ENCODE data around the gene SLC2A6. TPM values are rescaled to one million over a fixed set of nuclear protein-coding genes. Genes with fewer than 3 reads are reported as not detected.

Gene SLC2A6
- total RNA-seq, 2 experiments from 2014 or later = 5.4 to 6.7 TPM

- peak; percentile 14 for TF ChIP-seq CTCF (IDR thresholded peaks at IDR 0.05)
- no peaks in the 10 kb centered on the region for H3K9me3 Mint-ChIP-seq
- ChIA-PET POLR2A (interaction anchor here (0.6 to 1.2 kb wide), 2 partner anchors 38 to 59 kb away, joined by 3 read pairs; partner anchors contain the start of gene CACFD1), CTCF (interaction anchor here (1.0 kb wide), 1 partner anchor 50 kb away, joined by 4 read pairs; no protein-coding TSS in a partner anchor)
- peak within 1 kb of the TSS; percentile 3 for H3K4me3 Mint-ChIP-seq
- H3K4me1 Mint-ChIP-seq (ENCODE audit: low read depth) = peaks cover 35% of the 10 kb centered on the region
- intact Hi-C loops (cut with micrococcal nuclease) = no loop called here
- peaks cover 1% of the 10 kb centered on the region for H3K36me3 Mint-ChIP-seq (ENCODE audit: low read depth)
- H3K27ac Mint-ChIP-seq = peak within 1 kb of the TSS; percentile 87
- peaks cover 7% of the 10 kb centered on the region for H3K27me3 Mint-ChIP-seq
- DNase-seq = peak; percentile 92
- peak; percentile 72 for ATAC-seq
These were observed 57.0 kb downstream of the SLC2A6 start, which contains the start of gene ADAMTS13 for GRCh38 chr9:133421615-133422542. ADAMTS13 (plus strand) TSS chr9:133422367; CDS start chr9:133422444, 77 bp downstream.

Other genes with a start within 250 kb of the SLC2A6 start
- gene ABO, start 203.9 kb downstream of the SLC2A6 start, total RNA-seq = not detected
- 10 to 100 TPM; 24.9 to 28.3 TPM for gene SURF6, start 142.9 kb downstream of the SLC2A6 start, total RNA-seq
- gene MED22, start 131.0 kb downstream of the SLC2A6 start, total RNA-seq = 10 to 100 TPM; 23.4 to 29.0 TPM
- gene RPL7A, start 130.9 kb downstream of the SLC2A6 start, total RNA-seq = 1,000 to 10,000 TPM; 3,479 to 3,507 TPM
- gene SURF1, start 122.6 kb downstream of the SLC2A6 start, total RNA-seq = 10 to 100 TPM; 22.1 to 25.3 TPM
- gene SURF2, start 122.5 kb downstream of the SLC2A6 start, total RNA-seq = 10 to 100 TPM; 14.6 to 21.5 TPM
- gene SURF4, start 103.0 kb downstream of the SLC2A6 start, total RNA-seq = 100 to 1,000 TPM; 219 to 239 TPM
- gene STKLD1, start 102.7 kb downstream of the SLC2A6 start, total RNA-seq = under 1 TPM; 0.45 to 0.52 TPM
- 10 to 100 TPM; 35.3 to 36.7 TPM for gene REXO4, start 61.1 kb downstream of the SLC2A6 start, total RNA-seq
- gene ADAMTS13, start 56.7 kb downstream of the SLC2A6 start, total RNA-seq = 1 to 10 TPM; 2.5 to 2.9 TPM
- gene CACFD1, start 19.1 kb downstream of the SLC2A6 start, total RNA-seq = 1 to 10 TPM; 1.3 to 1.4 TPM
- not detected for gene MYMK, start 45.9 kb upstream of the SLC2A6 start, total RNA-seq
- under 1 TPM; 0.11 to 0.25 TPM for gene ADAMTSL2, start 55.6 kb upstream of the SLC2A6 start, total RNA-seq
- gene FAM163B, start 130.3 kb upstream of the SLC2A6 start, total RNA-seq = not detected
- not detected for gene DBH, start 157.3 kb upstream of the SLC2A6 start, total RNA-seq

Data from activated CD8-positive, alpha-beta T cell treated with anti-CD3 and anti-CD28 coated beads for 36 hours (primary cell).